A549 (cell line): Measurements from ENCODE around the gene ILK. TPM values are rescaled to one million over a fixed set of nuclear protein-coding genes. Genes with fewer than 3 reads are reported as not detected.

ENCODE experiments used
- ATAC-seq, 2 experiments: fragments of 200-7000 bp in 1 of 2; fragments of >200 bp in 1 of 2; cut with Nextera tagmentation in 1 of 2; cut with Tn5 transposase in 1 of 2; 3 replicates each; pipeline versions ENCODE4 v1.8.0 to v1.9.1; 2018 to 2020; ENCODE audit warnings: mild to moderate bottlenecking in 1 of 2, moderate library complexity in 1 of 2
- CTCF ChIA-PET: fragments of 300-600 bp; sonication (Branson Sonifier 250); formaldehyde crosslinking; extraction: SDS; loops from one replicate; lab custom pipeline; 2021; ENCODE audit warnings: antibody characterized with exemption, inconsistent platforms; lab: Yijun Ruan, JAX
- POLR2A ChIA-PET: fragments of 350-600 bp; formaldehyde crosslinking; extraction: SDS; loops from one replicate; lab custom pipeline; 2021; ENCODE audit warnings: antibody characterized with exemption, inconsistent platforms; lab: Yijun Ruan, JAX
- DNase-seq, 2 experiments: peaks; one replicate each; pipeline versions ENCODE4 v3.0.0 to v3.0.0-alpha.2; 2011 to 2016; ENCODE audit warnings: low read depth in 1 of 2, low spot score in 1 of 2
- FAIRE-seq: peaks from 2 replicates; lab custom pipeline; 2011; peaks lifted over from hg19 to GRCh38; lab: Jason Lieb, UNC
- H3K27ac ChIP-seq, 2 experiments: fragments of >200 bp; sonication (Bioruptor Twin); formaldehyde crosslinking; 3 replicates each; pipeline ENCODE4 v1.5.1; 2016 to 2017
- H3K4me1 ChIP-seq: fragments of >200 bp; sonication (Bioruptor Twin); formaldehyde crosslinking; 3 replicates; pipeline ENCODE4 v1.6.1; 2016
- H3K4me2 ChIP-seq: fragments of >200 bp; sonication (Bioruptor Twin); formaldehyde crosslinking; 3 replicates; pipeline ENCODE4 v1.6.1; 2016
- H3K4me3 ChIP-seq: fragments of >200 bp; sonication (Bioruptor Twin); formaldehyde crosslinking; 3 replicates; pipeline ENCODE4 v1.5.1; 2016
- H3K9me3 ChIP-seq: fragments of >200 bp; sonication (Bioruptor Twin); formaldehyde crosslinking; 3 replicates; pipeline ENCODE4 v1.6.1; 2016
- BHLHE40 ChIP-seq: IDR thresholded peaks from 2 replicates; pipeline ENCODE4 v1.6.1; 2012; ENCODE audit warnings: low read depth, low read length, inconsistent platforms
- CBX2 ChIP-seq: fragments of 200-600 bp; sonication (generic); IDR thresholded peaks from 2 replicates; pipeline ENCODE4 v1.6.1; 2016; ENCODE audit warnings: low read depth, mild to moderate bottlenecking, borderline replicate concordance
- CHD2 ChIP-seq: fragments of 150-350 bp; IDR thresholded peaks from 2 replicates; pipeline ENCODE4 v1.6.1; 2014; ENCODE audit warnings: low read length; ENCODE audit not compliant: partially characterized antibody
- E2F6 ChIP-seq: IDR thresholded peaks from 2 replicates; pipeline ENCODE4 v1.6.1; 2012; ENCODE audit warnings: low read depth, borderline replicate concordance
- EHMT2 ChIP-seq: fragments of 200-600 bp; sonication (generic); IDR thresholded peaks from 2 replicates; pipeline ENCODE4 v1.6.1; 2016; ENCODE audit warnings: antibody characterized with exemption, low read depth, mild to moderate bottlenecking, moderate library complexity
- ELK1 ChIP-seq: fragments of 150-350 bp; IDR thresholded peaks from 2 replicates; pipeline ENCODE4 v1.6.1; 2014; ENCODE audit warnings: low read depth, mild to moderate bottlenecking, low read length
- FOSB ChIP-seq: fragments of 250-450 bp; sonication (Bioruptor Pico); IDR thresholded peaks from 2 replicates; pipeline ENCODE4 v1.5.0; 2020; ENCODE audit warnings: mild to moderate bottlenecking, moderate library complexity
- HES2 ChIP-seq: fragments of >200 bp; sonication (Bioruptor Twin); formaldehyde crosslinking; IDR thresholded peaks from 2 replicates; pipeline ENCODE4 v1.6.1; 2016
- HOXA7 ChIP-seq: fragments of 250-450 bp; sonication (Bioruptor Pico); IDR thresholded peaks from 2 replicates; pipeline ENCODE4 v1.5.0; 2020; ENCODE audit warnings: mild to moderate bottlenecking, moderate library complexity
- HOXB13 ChIP-seq: fragments of 250-450 bp; sonication (Bioruptor Pico); IDR thresholded peaks from 2 replicates; pipeline ENCODE4 v1.5.0; 2020; ENCODE audit warnings: low read depth, mild to moderate bottlenecking, moderate library complexity
- JUN ChIP-seq, 2 experiments: fragments of >200 bp; sonication (Bioruptor Twin); formaldehyde crosslinking; IDR thresholded peaks; 2 replicates in 1 of 2; 3 replicates in 1 of 2; pipeline ENCODE4 v1.6.1; 2016 to 2017
- KDM1A ChIP-seq: fragments of 200-600 bp; sonication (generic); IDR thresholded peaks from 2 replicates; pipeline ENCODE4 v1.6.1; 2016; ENCODE audit warnings: low read depth, mild to moderate bottlenecking
- NPAS2 ChIP-seq: fragments of 250-450 bp; sonication (Bioruptor Pico); IDR thresholded peaks from 2 replicates; pipeline ENCODE4 v1.8.0; 2022; ENCODE audit warnings: mild to moderate bottlenecking, moderate library complexity, borderline replicate concordance
- PHF8 ChIP-seq: fragments of 200-600 bp; sonication (generic); IDR thresholded peaks from 2 replicates; pipeline ENCODE4 v1.6.1; 2016; ENCODE audit warnings: low read depth, mild to moderate bottlenecking, antibody characterized with exemption, moderate library complexity, borderline replicate concordance
- POLR2A ChIP-seq: IDR thresholded peaks from 2 replicates; pipeline ENCODE4 v1.6.1; 2012; ENCODE audit warnings: mild to moderate bottlenecking, low read length
- RCOR1 ChIP-seq: fragments of 150-350 bp; IDR thresholded peaks from 2 replicates; pipeline ENCODE4 v1.6.1; 2014; ENCODE audit warnings: antibody characterized with exemption, low read length, low read depth
- REST ChIP-seq: fragments of 200-600 bp; sonication (generic); IDR thresholded peaks from 2 replicates; pipeline ENCODE4 v1.6.1; 2016; ENCODE audit warnings: antibody characterized with exemption, mild to moderate bottlenecking, moderate library complexity
- WGBS: methylation state at CpG from one replicate; pipeline ENCODE4 v1.1.6; 2017; ENCODE audit errors: missing lambda C conversion rate; 5-methylcytosine and 5-hydroxymethylcytosine counted together
- polyA plus RNA-seq, 4 experiments: library from polyadenylated mRNA; depleted of rRNA in 3 of 4; stranded (reverse); fragments of >200 nt; fragmentation: RNase III in 1 of 4; extraction: RNeasy Plus Mini Kit Qiagen cat#74134 plus additional on column Dnase treatment in 1 of 4; gene quantifications; 2 replicates in 3 of 4; 3 replicates in 1 of 4; pipeline ENCODE4 v1.2.3, GENCODE V29; 2011 to 2017

ILK gene
- polyA plus RNA-seq, 2 of the 4 experiments (the other 2 are of a cell fraction): 108 to 109 TPM

DNA sequence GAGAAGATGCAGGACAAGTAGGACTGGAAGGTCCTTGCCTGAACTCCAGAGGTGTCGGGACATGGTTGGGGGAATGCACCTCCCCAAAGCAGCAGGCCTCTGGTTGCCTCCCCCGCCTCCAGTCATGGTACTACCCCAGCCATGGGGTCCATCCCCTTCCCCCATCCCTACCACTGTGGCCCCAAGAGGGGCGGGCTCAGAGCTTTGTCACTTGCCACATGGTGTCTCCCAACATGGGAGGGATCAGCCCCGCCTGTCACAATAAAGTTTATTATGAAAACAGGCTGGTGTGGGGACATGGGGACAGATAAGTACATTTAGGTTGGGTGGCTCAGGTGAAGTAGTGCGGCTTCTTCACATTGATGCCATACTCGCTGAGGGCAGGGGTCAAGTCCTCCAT, 7.0 kb downstream of the ILK start:
- Histone ChIP-seq H3K4me2 (peak overlapping the region; percentile 93), H3K4me3 (peak overlapping the region; percentile 78; the same call in 2 of the 3 replicates), H3K27ac (peak overlapping the region in 1 of 2 experiments; percentile 98; a peak in 1 of 6 replicates), H3K4me1 (peaks cover 35% of the 10 kb centered on the region), H3K9me3 (no peaks in the 10 kb centered on the region)
- CTCF ChIA-PET: interaction anchor here (0.9 to 4.3 kb wide), 4 partner anchors 9 to 73 kb away, joined by 3 to 27 read pairs (median 10); partner anchors contain the start of gene MRPL17
- ATAC-seq: no peak
- POLR2A ChIA-PET: interaction anchor here (1.8 kb wide), 1 partner anchor 73 kb away, joined by 15 read pairs; the partner anchor contains the start of gene MRPL17
- WGBS: 98% methylated on average over 5 of the region's 6 CpGs
- no peak for FAIRE-seq
- no peak for TF ChIP-seq ELK1
- DNase-seq: no peak

DNA sequence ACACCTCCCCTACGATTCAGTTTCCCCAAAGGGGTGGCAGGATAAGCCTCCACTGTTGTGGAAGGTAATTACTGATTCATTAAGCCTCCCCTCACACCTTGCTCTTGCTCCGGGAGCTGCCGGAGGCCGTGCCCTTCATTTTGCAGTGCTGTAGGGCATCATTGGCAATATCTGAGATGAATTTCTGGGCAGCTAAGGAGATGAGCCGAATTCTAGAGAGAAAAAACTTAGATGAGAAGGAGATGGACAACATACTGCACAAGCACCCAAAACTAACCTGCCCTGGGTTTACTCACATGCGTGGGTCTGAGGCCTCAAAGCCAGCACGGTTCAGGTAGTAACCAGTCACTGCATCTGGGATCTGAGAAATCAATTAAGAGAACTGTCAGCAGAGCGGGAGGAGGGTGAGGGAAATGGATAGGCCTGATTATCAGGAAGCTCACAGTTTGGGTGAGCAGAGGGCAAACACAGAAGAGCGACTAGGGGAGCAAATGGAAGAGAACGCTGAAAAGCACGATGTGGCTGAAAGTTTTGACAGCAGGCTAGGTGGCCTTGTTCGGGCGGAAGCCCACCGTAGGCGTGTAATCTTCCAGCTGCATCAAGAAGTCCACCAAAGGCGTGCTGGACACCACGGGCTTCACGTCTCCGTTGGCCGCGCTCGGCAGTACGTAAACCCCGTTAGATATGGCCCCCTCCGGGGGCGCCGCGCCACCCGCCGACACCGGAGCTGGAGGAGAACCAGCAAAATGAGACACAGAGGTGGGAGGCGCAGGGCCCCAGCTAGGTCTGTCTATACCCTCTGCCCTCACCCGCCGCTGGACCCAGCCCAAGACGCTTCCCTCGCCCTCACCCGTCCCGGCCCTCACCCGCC, 7.8 kb downstream of the ILK start:
- peak overlapping the region; percentile 78 for H3K4me3 ChIP-seq
- no peaks in the 10 kb centered on the region for H3K9me3 ChIP-seq
- peaks cover 27% of the 10 kb centered on the region for H3K4me1 ChIP-seq
- TF ChIP-seq HES2: no peak
- TF ChIP-seq PHF8: 0 out of 2 replicates have a peak, but pooled peaks have one; percentile 1
- peak; percentile 79; the same call in 1 of the 2 replicates for TF ChIP-seq HOXA7 (CRISPR knock-in tag)
- ATAC-seq: no peak; a peak in 3 of 6 replicates
- no peak for DNase-seq
- CTCF ChIA-PET: interaction anchor here (0.9 to 4.3 kb wide), 11 partner anchors 9 to 248 kb away, joined by 3 to 27 read pairs (median 3); partner anchors contain the start of gene MRPL17
- POLR2A ChIA-PET: interaction anchor here (0.6 to 1.8 kb wide), 4 partner anchors 13 to 130 kb away, joined by 4 to 15 read pairs (median 4); partner anchors contain the start of genes ARFIP2, MRPL17 and TIMM10B
- H3K4me2 ChIP-seq: peak overlapping the region; percentile 93
- WGBS: 15% methylated on average over 32 of the region's 39 CpGs
- H3K27ac ChIP-seq: peak overlapping the region; percentile 92 to 98
- no peak for FAIRE-seq

DNA sequence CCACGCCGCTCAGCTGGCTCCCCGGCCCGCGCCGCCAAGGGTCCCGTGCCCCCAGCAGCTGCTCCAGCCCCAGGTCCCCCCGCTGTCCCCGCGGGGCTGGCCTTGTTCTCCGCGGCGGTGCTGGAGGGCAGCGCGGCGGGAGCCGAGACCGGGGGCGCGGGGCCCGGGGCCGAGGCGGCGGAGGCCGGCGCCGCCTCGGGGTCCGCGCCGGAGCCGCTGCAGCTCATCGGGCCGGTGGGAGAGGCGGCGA, 8.3 kb downstream of the ILK start:
- TF ChIP-seq JUN (IDR thresholded peaks at IDR 0.05) (peak; percentile 87 to 93; a peak in 2 of 5 replicates), RCOR1 (no peak)
- TF ChIP-seq, all 56 proteins: peak for 1
- DNase-seq (no peak), FAIRE-seq (no peak), ATAC-seq (peak in 1 of 2 experiments; percentile 28; a peak in 1 of 6 replicates)
- H3K4me1 ChIP-seq: peaks cover 22% of the 10 kb centered on the region
- no CpG with 5 or more reads among the region's 36 CpGs for WGBS
- no peaks in the 10 kb centered on the region for H3K9me3 ChIP-seq
- ChIA-PET CTCF (interaction anchor here (0.5 to 4.3 kb wide), 11 partner anchors 9 to 1313 kb away, joined by 3 to 27 read pairs (median 3); partner anchors contain the start of gene MRPL17), POLR2A (interaction anchor here (0.6 to 1.8 kb wide), 4 partner anchors 12 to 131 kb away, joined by 4 to 15 read pairs (median 4); partner anchors contain the start of genes ARFIP2, MRPL17 and TIMM10B)
- peak overlapping the region; percentile 92 to 98 for H3K27ac ChIP-seq
- H3K4me2 ChIP-seq: peak overlapping the region; percentile 93
- H3K4me3 ChIP-seq: peak overlapping the region; percentile 78

GRCh38 chr11:6612213-6613041, 8.9 kb downstream of the ILK start, which contains the start of gene TAF10:
Gene TAF10, minus strand, starts transcription at chr11:6612216. Its CDS starts 27 bp downstream, at chr11:6612189.
- no peaks in the 10 kb centered on the region for H3K9me3 ChIP-seq
- CTCF ChIA-PET: interaction anchor here (0.5 to 4.3 kb wide), 14 partner anchors 8 to 1314 kb away, joined by 3 to 27 read pairs (median 4); partner anchors contain the start of gene MRPL17
- H3K4me1 ChIP-seq: peaks cover 18% of the 10 kb centered on the region
- ATAC-seq: peak; percentile 90 to 94
- peak within 1 kb of the TSS; percentile 93 for H3K4me2 ChIP-seq
- peak; percentile 89 to 94 for DNase-seq
- POLR2A ChIA-PET: interaction anchor here (0.6 to 1.8 kb wide), 6 partner anchors 9 to 131 kb away, joined by 4 to 15 read pairs (median 4); partner anchors contain the start of genes ARFIP2, ILK, MRPL17 and RRP8
- WGBS: 4% methylated on average over 25 of the region's 51 CpGs
- H3K27ac ChIP-seq: peak within 1 kb of the TSS; percentile 92 to 98
- H3K4me3 ChIP-seq: peak within 1 kb of the TSS; percentile 78
- FAIRE-seq: peak; percentile 49
- TF ChIP-seq NPAS2 (CRISPR knock-in tag) (no peak), KDM1A (no peak), REST (0 out of 2 replicates have a peak, but pooled peaks have one; percentile 35), HES2 (no peak), POLR2A (peak; percentile 96), CBX2 (no peak), EHMT2 (no peak), BHLHE40 (no peak), E2F6 (peak; percentile 30; the same call in 1 of the 2 replicates), HOXB13 (CRISPR knock-in tag) (no peak), CHD2 (no peak), FOSB (CRISPR knock-in tag) (no peak)
